Tibial nerve (tissue), 4 donors: ENCODE results near the gene PFKFB4.

ENCODE experiments used
- CTCF ChIP-seq, 5 experiments: fragments of 200-600 bp in 3 of 5; fragments of 450-650 bp in 2 of 5; sonication (generic) in 3 of 5; IDR thresholded peaks; one replicate each; pipeline ENCODE4 v1.5.1; 2016 to 2019; ENCODE audit warnings: antibody characterized with exemption in 5 of 5, mild to moderate bottlenecking in 3 of 5, moderate library complexity in 2 of 5
- EP300 ChIP-seq, 2 donors: sonication (generic); formaldehyde crosslinking; IDR thresholded peaks; one replicate each; pipeline ENCODE4 v1.6.1; 2017; ENCODE audit warnings: antibody characterized with exemption in 2 of 2, mild to moderate bottlenecking in 1 of 2
- POLR2A ChIP-seq, 2 donors: fragments of 450-650 bp; IDR thresholded peaks; one replicate each; pipeline ENCODE4 v1.6.1; 2017; ENCODE audit warnings: antibody characterized with exemption in 2 of 2, mild to moderate bottlenecking in 2 of 2, moderate library complexity in 2 of 2

GRCh38 chr3:48573973-48574585, 17.5 kb upstream of the PFKFB4 start:
- TF ChIP-seq EP300 (IDR thresholded peaks at IDR 0.05) (no peak), POLR2A (IDR thresholded peaks at IDR 0.05) (no peak), CTCF (IDR thresholded peaks at IDR 0.05) (no peak)
